Loucy (cell line): ENCODE data around the gene MBD4.

Experiments
- CTCF ChIP-seq: fragments of 200-600 bp; sonication (generic); conservative IDR thresholded peaks from 2 replicates; pipeline ENCODE4 v1.5.1; 2014; ENCODE audit warnings: mild to moderate bottlenecking, antibody characterized with exemption, low read length
- EZH2phosphoT487 ChIP-seq: fragments of 200-600 bp; IDR thresholded peaks from 2 replicates; pipeline ENCODE4 v1.6.1; 2018; ENCODE audit warnings: antibody characterized with exemption, mild to moderate bottlenecking, moderate library complexity, borderline replicate concordance

DNA sequence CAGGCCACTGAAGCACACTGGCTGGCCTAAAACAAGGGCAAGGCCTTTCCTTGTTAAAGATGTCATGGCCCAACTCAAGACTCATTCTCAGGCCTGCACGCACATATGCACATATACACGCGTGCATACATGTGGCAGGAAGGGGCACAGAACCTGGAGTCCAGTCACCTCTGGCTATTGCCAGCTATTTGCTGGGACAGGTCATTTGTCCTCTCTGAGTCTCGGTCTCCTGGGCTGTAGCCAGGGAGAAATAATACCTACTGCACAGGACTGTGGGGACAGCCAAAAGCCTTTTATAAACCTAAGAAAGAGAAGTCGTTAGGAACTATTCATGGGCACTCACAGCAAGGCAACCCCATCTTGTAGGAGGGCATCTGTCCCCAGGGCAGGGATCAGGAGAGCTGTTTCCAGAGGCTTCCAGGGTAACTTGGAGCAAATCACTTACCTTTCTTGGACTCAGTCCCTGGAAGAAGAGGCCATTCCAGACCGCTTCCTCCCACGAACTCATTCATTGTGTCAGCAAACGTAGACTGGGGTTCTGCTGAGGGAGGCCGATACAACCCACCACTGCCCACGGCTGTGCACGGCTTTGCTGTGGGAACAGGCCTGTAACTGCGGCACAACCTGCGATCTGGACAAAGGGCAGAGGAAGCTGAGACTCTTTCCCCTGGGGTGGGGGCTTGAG, 47.6 kb upstream of the MBD4 start:
- no peak for TF ChIP-seq CTCF
- TF ChIP-seq EZH2phosphoT487 = no peak
